Hepatocyte (in vitro differentiated cells): ENCODE results near the gene ANAPC2. TPM values are rescaled to one million over a fixed set of nuclear protein-coding genes. Genes with fewer than 3 reads are reported as not detected.

ENCODE experiments used
- DNase-seq: peaks from one replicate; pipeline ENCODE4 v3.0.0-alpha.2; 2016; ENCODE audit warnings: low spot score
- H2AFZ ChIP-seq: fragments of 200-600 bp; sonication (generic); 2 replicates; pipeline ENCODE4 v1.6.0; 2016; ENCODE audit warnings: antibody characterized with exemption, mild to moderate bottlenecking
- H3K27ac ChIP-seq: fragments of 200-600 bp; sonication (generic); 2 replicates; pipeline ENCODE4 v1.5.1; 2016; ENCODE audit warnings: mild to moderate bottlenecking
- H3K27me3 ChIP-seq: fragments of 200-600 bp; sonication (generic); 2 replicates; pipeline ENCODE4 v1.6.1; 2016
- H3K36me3 ChIP-seq: fragments of 200-600 bp; sonication (generic); replicated peaks from 2 replicates; pipeline ENCODE4 v1.5.1; 2016; ENCODE audit warnings: low read depth; ENCODE audit not compliant: insufficient read depth
- H3K4me1 ChIP-seq: fragments of 200-600 bp; sonication (generic); 2 replicates; pipeline ENCODE4 v1.5.1; 2016; ENCODE audit warnings: mild to moderate bottlenecking, moderate library complexity; ENCODE audit not compliant: insufficient read depth
- H3K4me2 ChIP-seq: fragments of 200-600 bp; sonication (generic); 2 replicates; pipeline ENCODE4 v1.6.0; 2016
- H3K4me3 ChIP-seq: fragments of 200-600 bp; sonication (generic); 2 replicates; pipeline ENCODE4 v1.5.1; 2016; ENCODE audit warnings: mild to moderate bottlenecking
- H3K79me2 ChIP-seq: fragments of 200-600 bp; sonication (generic); 2 replicates; pipeline ENCODE4 v1.6.0; 2017; ENCODE audit warnings: mild to moderate bottlenecking
- H3K9me2 ChIP-seq: fragments of 200-600 bp; sonication (generic); replicated peaks from 2 replicates; pipeline ENCODE4 v1.6.0; 2017; ENCODE audit warnings: mild to moderate bottlenecking; ENCODE audit not compliant: insufficient read depth
- H3K9me3 ChIP-seq: fragments of 200-600 bp; sonication (generic); 2 replicates; pipeline ENCODE4 v1.5.1; 2016; ENCODE audit warnings: low read depth, mild to moderate bottlenecking
- H4K20me1 ChIP-seq: fragments of 200-600 bp; sonication (generic); 2 replicates; pipeline ENCODE4 v1.6.0; 2016; ENCODE audit warnings: mild to moderate bottlenecking; ENCODE audit not compliant: insufficient read depth, poor library complexity, severe bottlenecking
- EZH2 ChIP-seq: fragments of 200-600 bp; sonication (generic); IDR thresholded peaks from 2 replicates; pipeline ENCODE4 v1.6.1; 2016; ENCODE audit warnings: antibody characterized with exemption, mild to moderate bottlenecking, borderline replicate concordance
- EZH2phosphoT487 ChIP-seq: fragments of 200-600 bp; sonication (generic); IDR thresholded peaks from one replicate; pipeline ENCODE4 v1.6.1; 2018; ENCODE audit warnings: antibody characterized with exemption, mild to moderate bottlenecking, low read depth, moderate library complexity; ENCODE audit not compliant: unreplicated experiment, severe bottlenecking
- WGBS: methylation state at CpG from one replicate; pipeline ENCODE4 v1.1.6; 2016; ENCODE audit warnings: low lambda C conversion rate; ENCODE audit errors: missing lambda C conversion rate; 5-methylcytosine and 5-hydroxymethylcytosine counted together
- polyA plus RNA-seq: library from polyadenylated mRNA; unstranded; fragments of >200 nt; fragmentation: Nextera tagmentation; extraction: Ambion mirVana; gene quantifications from 2 replicates; pipeline ENCODE4 v1.2.1, GENCODE V29; 2016
- total RNA-seq: library from RNA; depleted of rRNA; stranded (reverse); fragments of >200 nt; gene quantifications from 2 replicates; pipeline ENCODE4 v1.2.3, GENCODE V29; 2014
- TF ChIP-seq, protein P1 (sequence below): fragments of 200-600 bp; sonication (generic); IDR thresholded peaks from 2 replicates; pipeline ENCODE4 v1.5.1; 2016; ENCODE audit warnings: antibody characterized with exemption, mild to moderate bottlenecking; ENCODE audit not compliant: poor library complexity

The ANAPC2 gene
- total and polyA plus RNA-seq, 2 experiments from 2014 or later: 12.2 to 21.3 TPM

DNA sequence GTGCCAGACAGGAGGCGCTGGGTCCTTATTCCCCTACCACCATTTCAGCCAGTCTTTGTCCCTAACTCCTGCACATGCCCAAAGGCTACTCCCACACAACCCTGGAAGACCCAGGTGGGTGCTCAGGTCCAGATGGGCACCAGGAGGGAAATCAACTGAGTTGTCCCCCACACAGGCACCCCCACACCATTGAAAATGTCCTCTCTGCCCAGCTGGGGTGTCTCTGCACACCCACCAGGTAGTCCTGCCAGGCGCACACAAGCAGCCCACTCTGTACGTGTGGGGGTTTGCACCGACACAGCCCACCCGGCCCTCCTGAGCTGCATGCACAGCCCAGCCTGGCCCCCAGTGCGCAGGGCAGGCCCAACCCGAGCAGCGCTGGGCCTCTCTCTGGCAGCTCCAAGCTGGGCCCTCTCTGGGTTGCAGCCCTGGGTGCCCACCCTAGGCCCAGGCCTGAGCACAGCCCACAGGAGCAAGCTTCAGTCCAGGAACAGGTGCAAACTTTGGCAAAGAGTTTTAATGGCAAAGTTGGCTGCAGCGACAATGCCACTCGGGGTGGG lies 31.5 kb upstream of the ANAPC2 start:
- H3K4me2 ChIP-seq: no peak overlapping the region
- no peak for DNase-seq
- H3K9me3 ChIP-seq: no peaks in the 10 kb centered on the region
- H2AFZ ChIP-seq: no peak overlapping the region
- no peaks in the 10 kb centered on the region for H3K79me2 ChIP-seq
- H3K9me2 ChIP-seq: no peaks in the 10 kb centered on the region
- H3K27ac ChIP-seq: peak overlapping the region; percentile 82
- H3K4me3 ChIP-seq: no peak overlapping the region
- peaks cover 34% of the 10 kb centered on the region for H3K4me1 ChIP-seq
- H4K20me1 ChIP-seq: no peaks in the 10 kb centered on the region
- 96% methylated on average over 10 of the region's 10 CpGs for WGBS
- no peaks in the 10 kb centered on the region for H3K36me3 ChIP-seq
- H3K27me3 ChIP-seq: no peaks in the 10 kb centered on the region
- TF ChIP-seq EZH2phosphoT487 (no peak), EZH2 (no peak)
- TF ChIP-seq, protein P1, sequence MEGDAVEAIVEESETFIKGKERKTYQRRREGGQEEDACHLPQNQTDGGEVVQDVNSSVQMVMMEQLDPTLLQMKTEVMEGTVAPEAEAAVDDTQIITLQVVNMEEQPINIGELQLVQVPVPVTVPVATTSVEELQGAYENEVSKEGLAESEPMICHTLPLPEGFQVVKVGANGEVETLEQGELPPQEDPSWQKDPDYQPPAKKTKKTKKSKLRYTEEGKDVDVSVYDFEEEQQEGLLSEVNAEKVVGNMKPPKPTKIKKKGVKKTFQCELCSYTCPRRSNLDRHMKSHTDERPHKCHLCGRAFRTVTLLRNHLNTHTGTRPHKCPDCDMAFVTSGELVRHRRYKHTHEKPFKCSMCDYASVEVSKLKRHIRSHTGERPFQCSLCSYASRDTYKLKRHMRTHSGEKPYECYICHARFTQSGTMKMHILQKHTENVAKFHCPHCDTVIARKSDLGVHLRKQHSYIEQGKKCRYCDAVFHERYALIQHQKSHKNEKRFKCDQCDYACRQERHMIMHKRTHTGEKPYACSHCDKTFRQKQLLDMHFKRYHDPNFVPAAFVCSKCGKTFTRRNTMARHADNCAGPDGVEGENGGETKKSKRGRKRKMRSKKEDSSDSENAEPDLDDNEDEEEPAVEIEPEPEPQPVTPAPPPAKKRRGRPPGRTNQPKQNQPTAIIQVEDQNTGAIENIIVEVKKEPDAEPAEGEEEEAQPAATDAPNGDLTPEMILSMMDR: no peak

DNA sequence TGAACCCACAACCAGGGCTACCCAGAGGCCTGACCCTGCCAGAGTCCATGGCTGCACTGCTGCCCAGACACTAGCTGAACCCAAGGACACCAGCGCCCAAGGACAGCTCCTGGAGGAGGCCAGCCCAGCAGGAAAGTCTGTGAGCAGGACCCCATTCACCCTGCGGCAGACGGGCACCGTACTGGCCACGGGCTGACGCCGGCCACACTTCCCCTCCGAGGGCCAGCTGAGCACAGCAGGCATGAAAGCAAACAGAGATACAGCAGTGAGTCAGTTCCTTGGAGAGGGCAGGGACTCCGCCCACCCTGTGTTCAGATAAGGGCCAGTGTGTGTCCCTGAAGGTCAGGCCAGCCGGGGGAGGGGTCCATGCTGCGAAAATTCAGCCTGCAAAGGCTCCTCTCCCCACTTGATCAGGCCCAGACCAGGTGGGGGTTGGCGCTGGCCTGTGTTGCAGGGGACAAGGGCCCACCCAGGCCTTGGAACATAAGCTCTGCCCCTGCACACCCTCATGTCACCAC lies 30.5 kb upstream of the ANAPC2 start:
- Histone ChIP-seq H4K20me1 (no peaks in the 10 kb centered on the region), H3K4me1 (peaks cover 29% of the 10 kb centered on the region), H3K9me3 (no peaks in the 10 kb centered on the region), H3K4me3 (no peak overlapping the region), H3K27me3 (no peaks in the 10 kb centered on the region), H3K27ac (peak overlapping the region; percentile 82), H3K9me2 (no peaks in the 10 kb centered on the region), H3K79me2 (no peaks in the 10 kb centered on the region), H2AFZ (no peak overlapping the region), H3K4me2 (peak overlapping the region; percentile 70), H3K36me3 (no peaks in the 10 kb centered on the region)
- TF ChIP-seq EZH2 (no peak), EZH2phosphoT487 (no peak)
- TF ChIP-seq, protein P1: no peak
- peak; percentile 82 for DNase-seq
- 30% methylated on average over 12 of the region's 12 CpGs for WGBS

DNA sequence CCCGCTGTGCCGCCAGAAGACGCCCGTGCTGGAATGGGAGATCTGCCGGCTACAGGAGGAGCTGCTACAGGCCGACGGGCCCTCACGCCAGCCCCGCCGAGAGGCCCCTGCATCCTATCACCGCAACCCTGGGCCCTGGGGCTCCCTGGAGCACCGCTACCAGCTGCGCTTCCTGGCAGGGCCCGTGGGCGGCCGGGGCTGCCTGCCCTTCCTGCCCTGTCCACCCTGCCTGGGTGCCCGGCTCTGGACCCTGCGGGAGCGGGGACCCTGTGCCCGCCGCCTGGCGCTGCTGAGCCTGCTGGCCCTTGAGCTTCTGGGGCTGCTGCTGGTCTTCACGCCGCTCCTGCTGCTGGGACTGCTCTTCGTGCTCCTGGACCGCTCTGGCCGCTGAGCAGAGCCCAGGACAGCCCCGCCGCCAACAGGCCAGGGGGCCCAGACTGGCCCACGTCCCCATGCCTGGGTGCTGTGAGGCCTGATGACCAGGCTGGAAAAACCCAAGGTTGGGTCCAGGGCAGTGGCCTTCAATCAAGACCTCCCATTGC lies 29.9 kb upstream of the ANAPC2 start:
- no peaks in the 10 kb centered on the region for H3K36me3 ChIP-seq
- no peaks in the 10 kb centered on the region for H3K79me2 ChIP-seq
- no peak for TF ChIP-seq EZH2phosphoT487
- TF ChIP-seq, protein P1: no peak
- no peak for TF ChIP-seq EZH2
- DNase-seq: no peak
- no peaks in the 10 kb centered on the region for H3K27me3 ChIP-seq
- H3K4me2 ChIP-seq: peak overlapping the region; percentile 70
- WGBS: 96% methylated on average over 28 of the region's 30 CpGs
- no peaks in the 10 kb centered on the region for H4K20me1 ChIP-seq
- H2AFZ ChIP-seq: no peak overlapping the region
- peaks cover 29% of the 10 kb centered on the region for H3K4me1 ChIP-seq
- peak overlapping the region; percentile 82 for H3K27ac ChIP-seq
- no peaks in the 10 kb centered on the region for H3K9me3 ChIP-seq
- H3K4me3 ChIP-seq: no peak overlapping the region
- H3K9me2 ChIP-seq: no peaks in the 10 kb centered on the region
